Measurements from ENCODE around the gene GSKIP. TPM values are rescaled to one million over a fixed set of nuclear protein-coding genes. Genes with fewer than 3 reads are reported as not detected.

GSKIP gene
- total RNA-seq, 2 donors from 2014 or later, result 43.7 to 44.4 TPM

- Histone ChIP-seq H3K9ac (ENCODE audit: extremely low read depth, low read length, poor library complexity, severe bottlenecking) (no peak overlapping the region), H3K27ac (ENCODE audit: low read depth, low read length) (no peak overlapping the region), H3K4me3 (ENCODE audit: low read length) (no peak overlapping the region), H3K4me1 (ENCODE audit: control insufficient read depth, insufficient read depth, low read length) (no peaks in the 10 kb centered on the region), H3K9me3 (ENCODE audit: control insufficient read depth, low read length) (no peaks in the 10 kb centered on the region), H3K36me3 (ENCODE audit: control insufficient read depth, insufficient read depth, low read length) (peaks cover 4% of the 10 kb centered on the region), H3K27me3 (ENCODE audit: control insufficient read depth, insufficient read depth, low read length, poor library complexity, severe bottlenecking) (no peaks in the 10 kb centered on the region)
- H3K9me3 Mint-ChIP-seq, result no peaks in the 10 kb centered on the region
- no peaks in the 10 kb centered on the region for H3K27me3 Mint-ChIP-seq (ENCODE audit: insufficient read depth)
- 77 to 87% methylated on average over 5 to 7 of the region's 7 CpGs for WGBS, 2 experiments (ENCODE audit: insufficient coverage in 1 of 2, insufficient read length in 1 of 2)
- no peak for TF ChIP-seq CTCF (conservative IDR thresholded peaks at IDR 0.05)
- H3K4me1 Mint-ChIP-seq, result peaks cover 10% of the 10 kb centered on the region
- H3K4me3 Mint-ChIP-seq, result no peak overlapping the region
- peak overlapping the region; percentile 6 for H3K27ac Mint-ChIP-seq
- DNase-seq, result peak; percentile 77
- H3K36me3 Mint-ChIP-seq (ENCODE audit: low read depth), result peaks cover under 1% of the 10 kb centered on the region
These were observed 13.8 kb upstream of the GSKIP start for GRCh38 chr14:96349286-96350075.

- H3K27ac ChIP-seq (ENCODE audit: low read depth, low read length), result no peak overlapping the region
- TF ChIP-seq CTCF (conservative IDR thresholded peaks at IDR 0.05), result no peak
- Mint-ChIP-seq H3K9me3 (no peaks in the 10 kb centered on the region), H3K4me1 (peaks cover 10% of the 10 kb centered on the region), H3K4me3 (no peak overlapping the region), H3K27me3 (ENCODE audit: insufficient read depth) (no peaks in the 10 kb centered on the region), H3K27ac (no peak overlapping the region), H3K36me3 (ENCODE audit: low read depth) (peaks cover 4% of the 10 kb centered on the region)
- H3K4me3 ChIP-seq (ENCODE audit: low read length), result no peak overlapping the region
- H3K9ac ChIP-seq (ENCODE audit: extremely low read depth, low read length, poor library complexity, severe bottlenecking), result no peak overlapping the region
- H3K36me3 ChIP-seq (ENCODE audit: control insufficient read depth, insufficient read depth, low read length), result peaks cover 5% of the 10 kb centered on the region
- no peak for DNase-seq
- no peaks in the 10 kb centered on the region for H3K4me1 ChIP-seq (ENCODE audit: control insufficient read depth, insufficient read depth, low read length)
- WGBS, 2 experiments (ENCODE audit: insufficient coverage in 1 of 2, insufficient read length in 1 of 2), result 87 to 100% methylated on average over 1 to 3 of the region's 3 CpGs
- no peaks in the 10 kb centered on the region for H3K27me3 ChIP-seq (ENCODE audit: control insufficient read depth, insufficient read depth, low read length, poor library complexity, severe bottlenecking)
- no peaks in the 10 kb centered on the region for H3K9me3 ChIP-seq (ENCODE audit: control insufficient read depth, low read length)
These were observed 11.3 kb upstream of the GSKIP start for GRCh38 chr14:96351986-96352385.

- H3K9ac ChIP-seq (ENCODE audit: extremely low read depth, low read length, poor library complexity, severe bottlenecking), result no peak overlapping the region
- Mint-ChIP-seq H3K4me3 (no peak overlapping the region), H3K36me3 (ENCODE audit: low read depth) (peaks cover 4% of the 10 kb centered on the region), H3K9me3 (no peaks in the 10 kb centered on the region), H3K27ac (no peak overlapping the region), H3K27me3 (ENCODE audit: insufficient read depth) (no peaks in the 10 kb centered on the region), H3K4me1 (peaks cover 10% of the 10 kb centered on the region)
- H3K36me3 ChIP-seq (ENCODE audit: control insufficient read depth, insufficient read depth, low read length), result peaks cover 5% of the 10 kb centered on the region
- no peak overlapping the region for H3K27ac ChIP-seq (ENCODE audit: low read depth, low read length)
- no peaks in the 10 kb centered on the region for H3K27me3 ChIP-seq (ENCODE audit: control insufficient read depth, insufficient read depth, low read length, poor library complexity, severe bottlenecking)
- DNase-seq, result no peak
- 85 to 94% methylated on average over 2 of the region's 2 CpGs for WGBS, 2 experiments (ENCODE audit: insufficient coverage in 1 of 2, insufficient read length in 1 of 2)
- no peak overlapping the region for H3K4me3 ChIP-seq (ENCODE audit: low read length)
- TF ChIP-seq CTCF (conservative IDR thresholded peaks at IDR 0.05), result no peak
- no peaks in the 10 kb centered on the region for H3K9me3 ChIP-seq (ENCODE audit: control insufficient read depth, low read length)
- H3K4me1 ChIP-seq (ENCODE audit: control insufficient read depth, insufficient read depth, low read length), result no peaks in the 10 kb centered on the region
These were observed 10.6 kb upstream of the GSKIP start for GRCh38 chr14:96352708-96353107.
